DOHH2 (cell line): Measurements from ENCODE around the gene EPHB1.

ENCODE experiments used
- H3F3A ChIP-seq: fragments of 200-600 bp; sonication (generic), shearing (Covaris generic); 2 replicates; pipeline ENCODE4 v1.6.0; 2016; ENCODE audit warnings: antibody characterized with exemption, mild to moderate bottlenecking; ENCODE audit not compliant: control insufficient read depth, insufficient read depth
- H3K27ac ChIP-seq: fragments of 200-600 bp; sonication (generic); 2 replicates; pipeline ENCODE4 v1.5.1; 2014; ENCODE audit warnings: low read depth, mild to moderate bottlenecking, low read length, moderate library complexity
- H3K27me3 ChIP-seq: fragments of 200-600 bp; sonication (generic); 2 replicates; pipeline ENCODE4 v1.6.1; 2014; ENCODE audit warnings: mild to moderate bottlenecking, low read length, mixed read lengths; ENCODE audit not compliant: control insufficient read depth
- H3K36me3 ChIP-seq: fragments of 200-600 bp; sonication (generic); 2 replicates; pipeline ENCODE4 v1.6.1; 2014; ENCODE audit warnings: mild to moderate bottlenecking, low read length, moderate library complexity, mixed read lengths; ENCODE audit not compliant: control insufficient read depth
- H3K4me1 ChIP-seq: fragments of 200-600 bp; sonication (generic); 2 replicates; pipeline ENCODE4 v1.6.1; 2014; ENCODE audit warnings: mild to moderate bottlenecking, low read length, mixed read lengths; ENCODE audit not compliant: control insufficient read depth
- H3K4me2 ChIP-seq: fragments of 200-600 bp; sonication (generic); 2 replicates; pipeline ENCODE4 v1.6.0; 2014; ENCODE audit warnings: mild to moderate bottlenecking, low read length, moderate library complexity
- H3K4me3 ChIP-seq: fragments of 200-600 bp; sonication (generic); 2 replicates; pipeline ENCODE4 v1.5.1; 2014; ENCODE audit warnings: mild to moderate bottlenecking, low read length, mixed read lengths
- H3K79me2 ChIP-seq: fragments of 200-600 bp; sonication (generic); 2 replicates; pipeline ENCODE4 v1.6.1; 2014; ENCODE audit warnings: mild to moderate bottlenecking, low read length, mixed read lengths; ENCODE audit not compliant: control insufficient read depth
- H3K9me2 ChIP-seq: fragments of 200-600 bp; sonication (generic); replicated peaks from 2 replicates; pipeline ENCODE4 v1.6.1; 2014; ENCODE audit warnings: mild to moderate bottlenecking, low read length, mixed read lengths; ENCODE audit not compliant: control insufficient read depth
- H3K9me3 ChIP-seq: fragments of 200-600 bp; sonication (generic); 2 replicates; pipeline ENCODE4 v1.6.1; 2014; ENCODE audit warnings: antibody characterized with exemption, low read length, mixed read lengths; ENCODE audit not compliant: control insufficient read depth, insufficient read depth
- H4K20me1 ChIP-seq: fragments of 200-600 bp; sonication (generic); 2 replicates; pipeline ENCODE4 v1.6.0; 2014; ENCODE audit warnings: low read depth, mild to moderate bottlenecking, antibody characterized with exemption, low read length, moderate library complexity; ENCODE audit not compliant: control insufficient read depth, insufficient read depth
- EZH2phosphoT487 ChIP-seq: fragments of 200-600 bp; sonication (generic); IDR thresholded peaks from 2 replicates; pipeline ENCODE4 v1.6.1; 2017; ENCODE audit warnings: borderline replicate concordance, mild to moderate bottlenecking, antibody characterized with exemption, low read length, moderate library complexity, mixed read lengths
- TF ChIP-seq, protein P1 (sequence below): fragments of 200-600 bp; sonication (generic); IDR thresholded peaks from one replicate; pipeline ENCODE4 v1.5.1; 2014; ENCODE audit warnings: antibody characterized with exemption, mild to moderate bottlenecking, low read depth, low read length; ENCODE audit not compliant: poor library complexity, severe bottlenecking

EPHB1 gene

DNA sequence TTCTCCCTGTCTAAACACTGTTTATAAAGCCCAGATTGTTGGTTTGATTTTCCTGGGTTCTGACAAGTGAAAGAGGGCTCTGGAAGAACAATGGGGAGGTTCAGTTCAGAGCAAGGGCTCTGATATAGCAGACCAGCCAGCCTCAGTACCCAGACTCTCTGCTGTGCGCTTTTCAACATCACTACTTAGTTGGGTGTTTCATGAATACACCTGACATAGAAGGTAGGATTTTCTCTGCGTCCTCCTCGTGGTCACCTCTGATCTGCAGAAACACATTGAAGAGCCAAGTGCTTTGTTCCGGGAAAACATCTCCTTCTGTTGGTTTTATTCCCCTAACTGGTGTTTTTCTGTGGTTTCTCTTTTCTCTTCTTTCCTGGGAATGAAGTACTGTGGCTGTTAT is 99.5 kb downstream of the EPHB1 start:
- H3K79me2 ChIP-seq, result no peaks in the 10 kb centered on the region
- no peaks in the 10 kb centered on the region for H3K9me2 ChIP-seq
- no peaks in the 10 kb centered on the region for H3K4me1 ChIP-seq

DNA sequence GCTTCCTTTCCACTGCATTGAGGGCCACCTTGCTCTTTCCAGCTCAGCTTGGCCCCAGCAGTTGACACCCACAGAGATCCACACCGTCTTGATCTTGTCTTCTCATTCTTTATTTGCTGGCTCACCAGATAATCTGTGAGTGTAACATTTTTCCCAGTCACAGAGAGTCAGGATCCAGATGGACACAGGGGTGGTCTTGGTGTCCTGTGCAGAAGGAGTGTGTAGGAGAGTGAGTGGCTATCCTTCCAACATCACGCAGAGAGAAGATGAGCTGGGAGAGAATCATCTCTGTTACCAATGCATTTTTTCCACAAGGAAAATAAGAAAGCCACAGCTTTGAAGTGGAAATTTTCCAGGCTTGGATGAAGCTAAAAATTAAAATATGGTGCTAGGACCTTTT is 100.1 kb downstream of the EPHB1 start:
- Histone ChIP-seq H3K36me3 (no peaks in the 10 kb centered on the region), H3K4me1 (no peaks in the 10 kb centered on the region), H3K9me3 (no peaks in the 10 kb centered on the region), H3K4me3 (no peak overlapping the region), H3K27me3 (no peaks in the 10 kb centered on the region), H3K9me2 (no peaks in the 10 kb centered on the region), H3K4me2 (no peak overlapping the region), H3K27ac (no peak overlapping the region), H4K20me1 (no peaks in the 10 kb centered on the region), H3K79me2 (no peaks in the 10 kb centered on the region), H3F3A (no peaks in the 10 kb centered on the region)
- no peak for TF ChIP-seq EZH2phosphoT487
- TF ChIP-seq, protein P1, sequence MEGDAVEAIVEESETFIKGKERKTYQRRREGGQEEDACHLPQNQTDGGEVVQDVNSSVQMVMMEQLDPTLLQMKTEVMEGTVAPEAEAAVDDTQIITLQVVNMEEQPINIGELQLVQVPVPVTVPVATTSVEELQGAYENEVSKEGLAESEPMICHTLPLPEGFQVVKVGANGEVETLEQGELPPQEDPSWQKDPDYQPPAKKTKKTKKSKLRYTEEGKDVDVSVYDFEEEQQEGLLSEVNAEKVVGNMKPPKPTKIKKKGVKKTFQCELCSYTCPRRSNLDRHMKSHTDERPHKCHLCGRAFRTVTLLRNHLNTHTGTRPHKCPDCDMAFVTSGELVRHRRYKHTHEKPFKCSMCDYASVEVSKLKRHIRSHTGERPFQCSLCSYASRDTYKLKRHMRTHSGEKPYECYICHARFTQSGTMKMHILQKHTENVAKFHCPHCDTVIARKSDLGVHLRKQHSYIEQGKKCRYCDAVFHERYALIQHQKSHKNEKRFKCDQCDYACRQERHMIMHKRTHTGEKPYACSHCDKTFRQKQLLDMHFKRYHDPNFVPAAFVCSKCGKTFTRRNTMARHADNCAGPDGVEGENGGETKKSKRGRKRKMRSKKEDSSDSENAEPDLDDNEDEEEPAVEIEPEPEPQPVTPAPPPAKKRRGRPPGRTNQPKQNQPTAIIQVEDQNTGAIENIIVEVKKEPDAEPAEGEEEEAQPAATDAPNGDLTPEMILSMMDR, result no peak

More for the DNA sequence above, 99.5 kb downstream of the EPHB1 start:
- Histone ChIP-seq H3K36me3 (no peaks in the 10 kb centered on the region), H3K27ac (no peak overlapping the region), H3K4me3 (no peak overlapping the region), H3K4me2 (no peak overlapping the region), H4K20me1 (no peaks in the 10 kb centered on the region), H3K9me3 (no peaks in the 10 kb centered on the region), H3K27me3 (no peaks in the 10 kb centered on the region), H3F3A (no peaks in the 10 kb centered on the region)
- TF ChIP-seq, protein P1, result no peak
- no peak for TF ChIP-seq EZH2phosphoT487

DNA sequence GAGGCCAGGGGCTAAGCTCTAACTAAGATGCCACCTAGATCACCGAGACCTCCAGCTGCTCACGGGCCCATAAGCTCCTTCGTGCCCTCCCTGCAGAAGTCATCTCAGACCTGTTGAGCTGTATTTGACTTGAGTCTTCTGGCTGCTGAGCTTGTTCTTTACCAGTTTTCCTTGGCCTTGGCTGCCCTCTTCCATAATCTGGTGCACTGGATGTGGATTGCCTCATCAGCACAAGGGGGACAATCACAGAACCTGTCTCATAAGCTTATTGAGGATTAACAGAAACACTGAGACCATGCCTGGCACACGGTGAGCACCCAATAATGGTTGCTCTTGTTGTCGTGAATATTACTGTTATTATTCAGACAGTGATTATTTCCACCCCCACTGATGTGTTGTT is 101.1 kb downstream of the EPHB1 start:
- Histone ChIP-seq H3F3A (no peaks in the 10 kb centered on the region), H3K4me1 (no peaks in the 10 kb centered on the region), H3K4me3 (no peak overlapping the region), H3K27ac (no peak overlapping the region), H3K9me2 (no peaks in the 10 kb centered on the region), H3K4me2 (no peak overlapping the region), H4K20me1 (no peaks in the 10 kb centered on the region), H3K9me3 (no peaks in the 10 kb centered on the region), H3K79me2 (no peaks in the 10 kb centered on the region), H3K27me3 (no peaks in the 10 kb centered on the region), H3K36me3 (no peaks in the 10 kb centered on the region)
- TF ChIP-seq EZH2phosphoT487, result no peak
- TF ChIP-seq, protein P1, result no peak

DNA sequence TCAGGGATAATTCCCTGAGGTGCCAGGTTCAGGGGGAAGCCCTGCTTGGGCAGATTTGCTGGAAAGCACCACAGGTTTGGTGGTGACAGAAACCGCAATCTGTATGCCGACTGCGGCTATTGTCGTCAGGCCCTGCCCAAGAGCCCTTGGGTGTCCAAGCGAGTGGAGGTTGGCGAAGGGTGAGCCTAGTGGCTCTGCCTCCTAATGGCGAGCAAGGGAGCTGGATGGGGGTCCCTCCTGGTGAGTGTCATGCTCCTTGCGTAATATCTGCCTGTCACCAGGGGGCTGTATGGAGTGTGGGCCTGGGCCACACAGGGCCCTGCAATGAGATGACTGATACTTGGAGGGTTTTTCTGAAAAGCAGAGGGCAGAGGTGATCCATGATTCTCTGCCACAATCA is 101.6 kb downstream of the EPHB1 start:
- Histone ChIP-seq H3K4me2 (no peak overlapping the region), H3K4me1 (no peaks in the 10 kb centered on the region), H3K9me2 (no peaks in the 10 kb centered on the region), H3K79me2 (no peaks in the 10 kb centered on the region), H3K27ac (no peak overlapping the region), H4K20me1 (no peaks in the 10 kb centered on the region), H3K27me3 (no peaks in the 10 kb centered on the region; the same call in 1 of the 2 replicates), H3F3A (no peaks in the 10 kb centered on the region), H3K4me3 (no peak overlapping the region), H3K36me3 (no peaks in the 10 kb centered on the region), H3K9me3 (no peaks in the 10 kb centered on the region)
- TF ChIP-seq EZH2phosphoT487, result no peak
- TF ChIP-seq, protein P1, result no peak
